Testis (tissue), 3 donors: ENCODE measurements around the gene PHYKPL. TPM values are rescaled to one million over a fixed set of nuclear protein-coding genes. Genes with fewer than 3 reads are reported as not detected.

Experiments
- DNase-seq: peaks from one replicate; pipeline ENCODE4 v3.0.0-alpha.2; 2019
- H3K27ac ChIP-seq, 2 donors: fragments of 200-600 bp; sonication (generic); one replicate each; pipeline ENCODE4 v1.5.1; 2019
- H3K27me3 ChIP-seq: fragments of 200-600 bp; sonication (generic); one replicate; pipeline ENCODE4 v1.5.1; 2019
- H3K36me3 ChIP-seq: fragments of 200-600 bp; sonication (generic); one replicate; pipeline ENCODE4 v1.5.1; 2017; ENCODE audit warnings: low read depth; ENCODE audit errors: missing control alignments
- H3K4me1 ChIP-seq: fragments of 200-600 bp; sonication (generic); one replicate; pipeline ENCODE4 v1.5.1; 2019
- H3K4me3 ChIP-seq, 2 donors: fragments of 200-600 bp; sonication (generic); one replicate each; pipeline ENCODE4 v1.5.1; 2017 to 2019
- H3K9me3 ChIP-seq: fragments of 200-600 bp; sonication (generic); one replicate; pipeline ENCODE4 v1.5.1; 2017
- CTCF ChIP-seq, 3 experiments: fragments of 450-650 bp in 2 of 3; fragments of 200-600 bp in 1 of 3; sonication (generic) in 1 of 3; IDR thresholded peaks; one replicate each; pipeline ENCODE4 v1.5.1; 2016 to 2019; ENCODE audit warnings: antibody characterized with exemption in 3 of 3, mild to moderate bottlenecking in 2 of 3, moderate library complexity in 1 of 3
- POLR2A ChIP-seq: fragments of 450-650 bp; IDR thresholded peaks from one replicate; pipeline ENCODE4 v1.6.1; 2017; ENCODE audit warnings: antibody characterized with exemption, mild to moderate bottlenecking, moderate library complexity
- WGBS, 2 donors: methylation state at CpG; one replicate each; pipeline ENCODE4 v1.1.5; 2018; 5-methylcytosine and 5-hydroxymethylcytosine counted together
- intact Hi-C: fragments of 100-400 bp; cut with DNase I; formaldehyde crosslinking; loops from one replicate; pipeline ENCODE4 v1.15.1; 2023; ENCODE audit warnings: low total_unique reads
- polyA plus RNA-seq: library from polyadenylated mRNA; stranded (reverse); fragments of 350-450 nt; fragmentation: Illumina TruSeq; extraction: RNeasy Lipid Tissue Mini Kit (QIAGEN cat#74804); gene quantifications from one replicate; pipeline ENCODE4 v1.2.3, GENCODE V29; 2014; ENCODE audit warnings: low read depth, low replicate concordance; ENCODE audit not compliant: insufficient read depth
- total RNA-seq, 2 donors: library from RNA; depleted of rRNA; stranded (reverse); fragments of >200 nt; gene quantifications; one replicate each; pipeline ENCODE4 v1.2.3, GENCODE V29; 2016

Gene PHYKPL
- total and polyA plus RNA-seq, 3 donors from 2014 or later: 81.7 to 122 (median 121) TPM

- 62 to 81% methylated on average over 8 of the region's 8 CpGs for WGBS, 2 donors
- Histone ChIP-seq H3K4me3 (no peak overlapping the region), H3K27ac (no peak overlapping the region), H3K9me3 (no peaks in the 10 kb centered on the region), H3K27me3 (no peaks in the 10 kb centered on the region), H3K4me1 (no peaks in the 10 kb centered on the region), H3K36me3 (no peaks in the 10 kb centered on the region)
- intact Hi-C loops: no loop called here
- DNase-seq: no peak
- TF ChIP-seq POLR2A: no peak
- TF ChIP-seq CTCF (IDR thresholded peaks at IDR 0.05): no peak
These were observed 55.0 kb downstream of the PHYKPL start for GRCh38 chr5:178177569-178177968.

GRCh38 chr5:178176791-178177190 lies 55.8 kb downstream of the PHYKPL start:
- 55 to 59% methylated on average over 6 of the region's 6 CpGs for WGBS, 2 donors
- Histone ChIP-seq H3K27ac (no peak overlapping the region), H3K36me3 (no peaks in the 10 kb centered on the region), H3K27me3 (no peaks in the 10 kb centered on the region), H3K4me3 (no peak overlapping the region), H3K4me1 (no peaks in the 10 kb centered on the region), H3K9me3 (no peaks in the 10 kb centered on the region)
- no peak for DNase-seq
- TF ChIP-seq POLR2A (no peak), CTCF (IDR thresholded peaks at IDR 0.05) (no peak)
- intact Hi-C loops: no loop called here

GRCh38 chr5:178174456-178174855 lies 58.1 kb downstream of the PHYKPL start:
- DNase-seq: no peak
- no peaks in the 10 kb centered on the region for H3K9me3 ChIP-seq
- H3K27me3 ChIP-seq: no peaks in the 10 kb centered on the region
- intact Hi-C loops: no loop called here
- H3K36me3 ChIP-seq: no peaks in the 10 kb centered on the region
- no peaks in the 10 kb centered on the region for H3K4me1 ChIP-seq
- H3K4me3 ChIP-seq: no peak overlapping the region
- TF ChIP-seq POLR2A: no peak
- no peak for TF ChIP-seq CTCF (IDR thresholded peaks at IDR 0.05)
- WGBS, 2 donors: 77 to 91% methylated on average over 3 of the region's 3 CpGs
- H3K27ac ChIP-seq: no peak overlapping the region

- no peak for DNase-seq
- no peak overlapping the region for H3K27ac ChIP-seq
- no peaks in the 10 kb centered on the region for H3K27me3 ChIP-seq
- H3K9me3 ChIP-seq: no peaks in the 10 kb centered on the region
- no peak overlapping the region for H3K4me3 ChIP-seq
- intact Hi-C loops: no loop called here
- TF ChIP-seq CTCF (IDR thresholded peaks at IDR 0.05) (no peak), POLR2A (no peak)
- H3K4me1 ChIP-seq: no peaks in the 10 kb centered on the region
- WGBS, 2 donors: 86 to 94% methylated on average over 2 of the region's 2 CpGs
- no peaks in the 10 kb centered on the region for H3K36me3 ChIP-seq
These were observed 62.1 kb downstream of the PHYKPL start for GRCh38 chr5:178170455-178170854.

GRCh38 chr5:178165581-178165980 lies 67.0 kb downstream of the PHYKPL start:
- Histone ChIP-seq H3K36me3 (no peaks in the 10 kb centered on the region), H3K4me1 (peaks cover 7% of the 10 kb centered on the region), H3K27me3 (no peaks in the 10 kb centered on the region), H3K27ac (no peak overlapping the region), H3K4me3 (peak overlapping the region; percentile 13 to 32), H3K9me3 (no peaks in the 10 kb centered on the region)
- WGBS, 2 donors: 24 to 25% methylated on average over 19 to 37 of the region's 38 CpGs
- DNase-seq: no peak
- intact Hi-C loops: no loop called here
- TF ChIP-seq POLR2A (no peak), CTCF (IDR thresholded peaks at IDR 0.05) (no peak)
